HUES64 (cell line): ENCODE results near the gene CTNNAL1.

Source experiments
- H3K27ac ChIP-seq: 2 replicates; pipeline ENCODE4 v1.7.0; 2013; ENCODE audit warnings: low read depth, low read length, inconsistent platforms
- H3K27me3 ChIP-seq: 2 replicates; pipeline ENCODE4 v1.6.1; 2013; ENCODE audit warnings: mild to moderate bottlenecking, low read length; ENCODE audit not compliant: insufficient read depth
- H3K36me3 ChIP-seq: 2 replicates; pipeline ENCODE4 v1.6.1; 2013; ENCODE audit warnings: mild to moderate bottlenecking, low read length; ENCODE audit not compliant: insufficient read depth
- H3K4me1 ChIP-seq: 2 replicates; pipeline ENCODE4 v1.6.1; 2013; ENCODE audit warnings: mild to moderate bottlenecking, low read length, moderate library complexity; ENCODE audit not compliant: insufficient read depth
- H3K4me3 ChIP-seq: 2 replicates; pipeline ENCODE4 v1.5.1; 2013; ENCODE audit warnings: mild to moderate bottlenecking, low read length, moderate library complexity
- H3K9ac ChIP-seq: 2 replicates; pipeline ENCODE4 v1.6.1; 2013; ENCODE audit warnings: mild to moderate bottlenecking, low read depth, low read length
- H3K9me3 ChIP-seq: 2 replicates; pipeline ENCODE4 v1.6.1; 2013; ENCODE audit warnings: low read depth, low read length; ENCODE audit not compliant: insufficient read depth
- WGBS: fragments of 150-250, 120-280 bp; methylation state at CpG from one replicate; pipeline ENCODE4 v1.1.7; 2013; ENCODE audit warnings: missing lambda C conversion rate; 5-methylcytosine and 5-hydroxymethylcytosine counted together

The CTNNAL1 gene

DNA sequence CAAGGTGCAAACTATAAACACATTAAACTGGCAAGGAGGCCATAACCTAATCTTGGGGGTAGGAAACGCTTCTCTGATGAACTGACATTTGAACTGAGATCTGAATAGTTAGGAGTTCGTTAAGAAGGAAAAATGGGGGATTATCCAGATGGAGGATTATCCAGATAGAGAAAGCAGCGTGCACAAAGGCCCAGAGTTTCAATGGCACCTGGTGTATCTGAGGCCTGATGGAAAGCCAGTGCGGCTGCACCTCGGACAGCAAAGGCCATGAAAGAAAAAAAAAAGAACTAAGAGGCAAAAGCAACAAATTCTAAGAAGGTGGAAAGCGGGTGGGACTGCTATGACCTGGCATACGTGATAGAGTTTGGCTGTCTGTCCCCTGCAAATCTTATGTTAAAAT lies 13.0 kb upstream of the CTNNAL1 start:
- no peak overlapping the region for H3K4me3 ChIP-seq
- H3K36me3 ChIP-seq = peaks cover 19% of the 10 kb centered on the region
- no peaks in the 10 kb centered on the region for H3K9me3 ChIP-seq
- H3K27me3 ChIP-seq = no peaks in the 10 kb centered on the region
- no peak overlapping the region for H3K9ac ChIP-seq
- no peak overlapping the region for H3K27ac ChIP-seq
- 92% methylated on average over 7 of the region's 7 CpGs for WGBS
- no peaks in the 10 kb centered on the region for H3K4me1 ChIP-seq

DNA sequence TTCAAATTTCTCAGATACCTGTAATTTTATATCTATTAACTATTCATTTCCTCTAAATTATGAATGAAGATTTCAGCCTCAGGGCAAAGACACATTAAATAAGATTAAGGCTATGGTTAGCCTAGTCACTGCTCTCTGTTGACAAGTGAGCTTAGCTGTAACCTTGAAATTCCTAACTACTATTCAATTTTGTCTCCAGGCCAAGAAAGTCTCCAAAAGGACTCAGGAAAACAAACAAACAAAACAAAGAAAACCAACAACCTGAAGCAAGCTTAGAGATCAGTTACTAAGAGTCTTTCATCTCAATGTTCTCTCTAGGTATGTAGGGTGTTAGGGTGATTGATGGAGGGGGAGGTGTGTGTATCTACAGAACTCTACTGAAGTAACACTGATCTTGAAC lies 9.6 kb upstream of the CTNNAL1 start:
- H3K27me3 ChIP-seq = no peaks in the 10 kb centered on the region
- H3K9me3 ChIP-seq = no peaks in the 10 kb centered on the region
- no peak overlapping the region for H3K4me3 ChIP-seq
- no peak overlapping the region for H3K9ac ChIP-seq
- peaks cover 29% of the 10 kb centered on the region for H3K36me3 ChIP-seq
- peak overlapping the region; percentile 40; the same call in 1 of the 2 replicates for H3K27ac ChIP-seq
- H3K4me1 ChIP-seq = no peaks in the 10 kb centered on the region

GRCh38 chr9:109020581-109021511 lies 7.5 kb upstream of the CTNNAL1 start:
- Histone ChIP-seq H3K9me3 (no peaks in the 10 kb centered on the region), H3K27ac (no peak overlapping the region), H3K4me1 (no peaks in the 10 kb centered on the region), H3K27me3 (no peaks in the 10 kb centered on the region), H3K9ac (no peak overlapping the region), H3K36me3 (peaks cover 33% of the 10 kb centered on the region), H3K4me3 (no peak overlapping the region)
- 98% methylated on average over 6 of the region's 6 CpGs for WGBS

- H3K9me3 ChIP-seq = no peaks in the 10 kb centered on the region
- 97% methylated on average over 3 of the region's 3 CpGs for WGBS
- no peaks in the 10 kb centered on the region for H3K4me1 ChIP-seq
- H3K27ac ChIP-seq = no peak overlapping the region
- H3K4me3 ChIP-seq = no peak overlapping the region
- peaks cover 33% of the 10 kb centered on the region for H3K36me3 ChIP-seq
- H3K27me3 ChIP-seq = no peaks in the 10 kb centered on the region
- H3K9ac ChIP-seq = no peak overlapping the region
These were observed 6.8 kb upstream of the CTNNAL1 start for GRCh38 chr9:109020113-109020512.

- H3K9ac ChIP-seq = no peak overlapping the region
- no peaks in the 10 kb centered on the region for H3K4me1 ChIP-seq
- no peak overlapping the region for H3K4me3 ChIP-seq
- 94% methylated on average over 1 of the region's 3 CpGs for WGBS
- H3K27me3 ChIP-seq = no peaks in the 10 kb centered on the region
- H3K27ac ChIP-seq = no peak overlapping the region
- H3K36me3 ChIP-seq = peaks cover 33% of the 10 kb centered on the region
- no peaks in the 10 kb centered on the region for H3K9me3 ChIP-seq
These were observed 6.1 kb upstream of the CTNNAL1 start for GRCh38 chr9:109019420-109019819.

DNA sequence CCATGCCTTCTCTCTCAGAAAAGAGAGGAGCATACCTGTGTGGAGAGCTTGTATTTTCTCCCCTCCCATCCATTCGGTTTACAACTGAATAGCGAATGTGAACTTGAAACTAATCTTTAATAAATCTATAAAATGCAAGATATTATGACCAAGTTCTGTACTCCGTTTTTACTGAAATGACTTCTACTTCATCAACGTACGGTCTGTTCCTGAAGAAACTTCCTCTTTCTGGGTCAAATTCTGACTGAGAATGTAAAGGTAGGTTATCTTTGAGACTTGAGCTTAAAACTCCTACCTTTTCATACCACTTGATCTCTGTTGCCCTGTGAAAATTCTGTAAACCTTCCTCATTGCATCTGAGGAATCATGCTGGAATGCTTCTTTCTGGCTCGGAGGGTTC lies 4.2 kb upstream of the CTNNAL1 start:
- peaks cover 1% of the 10 kb centered on the region; the same call in 1 of the 2 replicates for H3K27me3 ChIP-seq
- 98% methylated on average over 4 of the region's 6 CpGs for WGBS
- peaks cover 4% of the 10 kb centered on the region; the same call in 1 of the 2 replicates for H3K4me1 ChIP-seq
- no peak overlapping the region for H3K27ac ChIP-seq
- H3K4me3 ChIP-seq = no peak overlapping the region
- no peak overlapping the region for H3K9ac ChIP-seq
- H3K9me3 ChIP-seq = no peaks in the 10 kb centered on the region
- peaks cover 33% of the 10 kb centered on the region for H3K36me3 ChIP-seq

- peaks cover 6% of the 10 kb centered on the region for H3K4me1 ChIP-seq
- H3K27me3 ChIP-seq = peaks cover 5% of the 10 kb centered on the region
- H3K36me3 ChIP-seq = peaks cover 33% of the 10 kb centered on the region
- H3K9me3 ChIP-seq = no peaks in the 10 kb centered on the region
- H3K9ac ChIP-seq = no peak overlapping the region
- no peak overlapping the region for H3K4me3 ChIP-seq
- no peak overlapping the region for H3K27ac ChIP-seq
These were observed 3.8 kb upstream of the CTNNAL1 start for GRCh38 chr9:109017061-109017460.

GRCh38 chr9:109016132-109016531 lies 2.8 kb upstream of the CTNNAL1 start:
- Histone ChIP-seq H3K4me3 (no peak overlapping the region), H3K27me3 (peaks cover 11% of the 10 kb centered on the region), H3K9ac (no peak overlapping the region), H3K9me3 (no peaks in the 10 kb centered on the region), H3K4me1 (peaks cover 12% of the 10 kb centered on the region), H3K27ac (no peak overlapping the region), H3K36me3 (peaks cover 32% of the 10 kb centered on the region)
- no CpG with 5 or more reads among the region's 1 CpG for WGBS

GRCh38 chr9:109014608-109015280 lies 1.4 kb upstream of the CTNNAL1 start:
- no peak overlapping the region for H3K27ac ChIP-seq
- 94% methylated on average over 7 of the region's 7 CpGs for WGBS
- H3K27me3 ChIP-seq = peaks cover 11% of the 10 kb centered on the region
- no peaks in the 10 kb centered on the region for H3K9me3 ChIP-seq
- H3K4me3 ChIP-seq = no peak overlapping the region
- H3K36me3 ChIP-seq = peaks cover 18% of the 10 kb centered on the region
- no peak overlapping the region for H3K9ac ChIP-seq
- peaks cover 18% of the 10 kb centered on the region for H3K4me1 ChIP-seq

GRCh38 chr9:109013679-109014607 lies 644 bp upstream of the CTNNAL1 start:
- Histone ChIP-seq H3K9ac (no peak overlapping the region), H3K4me3 (peak overlapping the region; percentile 53)

More at GRCh38 chr9:109013679-109014607, 644 bp upstream of the CTNNAL1 start:
- Histone ChIP-seq H3K27me3 (peaks cover 11% of the 10 kb centered on the region), H3K27ac (peak overlapping the region; percentile 44; the same call in 1 of the 2 replicates), H3K36me3 (peaks cover 10% of the 10 kb centered on the region), H3K9me3 (no peaks in the 10 kb centered on the region), H3K4me1 (peaks cover 18% of the 10 kb centered on the region)
- WGBS = 25% methylated on average over 19 of the region's 19 CpGs
